Measurements from ENCODE around the gene CTBP2. TPM values are rescaled to one million over a fixed set of nuclear protein-coding genes. Genes with fewer than 3 reads are reported as not detected.

CTBP2 gene
- total RNA-seq, 1 experiment from 2014 or later, result 212 TPM

DNA sequence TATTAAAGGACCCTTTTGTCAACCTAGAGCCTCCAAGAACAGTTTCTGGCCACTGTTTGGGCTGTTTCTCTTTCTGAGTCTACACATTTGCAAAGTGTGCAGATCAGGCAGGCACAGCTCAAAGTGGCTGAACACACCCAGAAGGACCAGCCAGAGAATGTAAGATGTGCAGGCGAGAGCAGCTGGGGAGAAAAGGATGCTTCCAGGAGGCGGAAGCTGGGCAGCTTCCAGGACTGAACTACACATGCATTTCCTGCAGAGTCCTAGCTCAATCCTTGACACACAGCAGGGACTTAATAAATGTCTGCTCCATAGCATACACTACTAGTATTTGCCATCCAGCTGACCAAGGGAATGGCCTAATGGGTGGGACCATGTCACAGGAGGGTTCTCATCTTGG is 70.9 kb downstream of the CTBP2 start:
- Histone ChIP-seq H3K18ac (ENCODE audit: insufficient read length, low read depth, low read length) (no peak overlapping the region), H2BK5ac (ENCODE audit: insufficient read length, low read length) (no peak overlapping the region), H2BK15ac (ENCODE audit: low read depth, low read length) (no peak overlapping the region), H3K23ac (ENCODE audit: insufficient read length, low read depth, low read length) (no peak overlapping the region), H2AK5ac (ENCODE audit: insufficient read length, low read length) (no peak overlapping the region), H2AFZ (ENCODE audit: low read length) (no peak overlapping the region), H3K4ac (ENCODE audit: low read depth, low read length) (no peak overlapping the region), H3K14ac (ENCODE audit: insufficient read depth, low read length) (no peak overlapping the region; the same call in 1 of the 2 replicates), H3K79me2 (ENCODE audit: insufficient read depth, low read length) (peaks cover 67% of the 10 kb centered on the region; the same call in 1 of the 2 replicates), H4K5ac (ENCODE audit: insufficient read length, low read depth, low read length) (no peak overlapping the region), H3K27me3 (ENCODE audit: insufficient read depth, low read length) (no peaks in the 10 kb centered on the region), H3T11ph (ENCODE audit: low read length) (no peak overlapping the region), H2BK20ac (ENCODE audit: low read depth, low read length, poor library complexity, severe bottlenecking) (no peak overlapping the region), H2BK120ac (ENCODE audit: low read depth, low read length, poor library complexity, severe bottlenecking) (no peak overlapping the region), H3K23me2 (ENCODE audit: insufficient read length, low read depth, low read length, poor library complexity, severe bottlenecking) (no peaks in the 10 kb centered on the region), H3K56ac (ENCODE audit: insufficient read length, low read depth, low read length) (no peak overlapping the region), H3K79me1 (ENCODE audit: insufficient read depth, low read depth, low read length, poor library complexity, severe bottlenecking) (peaks cover 13% of the 10 kb centered on the region), H4K8ac (replicated peaks; ENCODE audit: insufficient read length, low read depth, low read length) (no peak overlapping the region), H3K4me2 (ENCODE audit: insufficient read depth, insufficient read length, low read length) (no peak overlapping the region), H4K91ac (ENCODE audit: insufficient read length, low read depth, low read length) (no peak overlapping the region), H3K4me1 (ENCODE audit: insufficient read depth, low read length) (peaks cover 1% of the 10 kb centered on the region; the same call in 1 of the 2 replicates), H3K9me3 (ENCODE audit: control insufficient read depth, low read depth, low read length) (no peaks in the 10 kb centered on the region), H4K20me1 (ENCODE audit: control insufficient read depth, insufficient read depth, insufficient read length) (peaks cover 4% of the 10 kb centered on the region), H2BK12ac (ENCODE audit: insufficient read length, low read depth, low read length) (no peak overlapping the region), H3K9ac (ENCODE audit: extremely low read depth, insufficient read length, low read length) (no peak overlapping the region), H3K27ac (ENCODE audit: insufficient read length, low read depth, low read length) (no peak overlapping the region)
- peak overlapping the region in 1 of 3 experiments; percentile 56; a peak in 1 of 7 replicates for H3K27ac Mint-ChIP-seq
- peaks cover 65 to 66% of the 10 kb centered on the region in 2 experiments for H3K4me1 Mint-ChIP-seq
- H3K36me3 Mint-ChIP-seq (ENCODE audit: insufficient read depth in 1 of 3, low read depth in 3 of 3), result peaks cover 39 to 77% (median 57%) of the 10 kb centered on the region in 3 experiments; a peak in 6 of 7 replicates
- TF ChIP-seq, protein P1, sequence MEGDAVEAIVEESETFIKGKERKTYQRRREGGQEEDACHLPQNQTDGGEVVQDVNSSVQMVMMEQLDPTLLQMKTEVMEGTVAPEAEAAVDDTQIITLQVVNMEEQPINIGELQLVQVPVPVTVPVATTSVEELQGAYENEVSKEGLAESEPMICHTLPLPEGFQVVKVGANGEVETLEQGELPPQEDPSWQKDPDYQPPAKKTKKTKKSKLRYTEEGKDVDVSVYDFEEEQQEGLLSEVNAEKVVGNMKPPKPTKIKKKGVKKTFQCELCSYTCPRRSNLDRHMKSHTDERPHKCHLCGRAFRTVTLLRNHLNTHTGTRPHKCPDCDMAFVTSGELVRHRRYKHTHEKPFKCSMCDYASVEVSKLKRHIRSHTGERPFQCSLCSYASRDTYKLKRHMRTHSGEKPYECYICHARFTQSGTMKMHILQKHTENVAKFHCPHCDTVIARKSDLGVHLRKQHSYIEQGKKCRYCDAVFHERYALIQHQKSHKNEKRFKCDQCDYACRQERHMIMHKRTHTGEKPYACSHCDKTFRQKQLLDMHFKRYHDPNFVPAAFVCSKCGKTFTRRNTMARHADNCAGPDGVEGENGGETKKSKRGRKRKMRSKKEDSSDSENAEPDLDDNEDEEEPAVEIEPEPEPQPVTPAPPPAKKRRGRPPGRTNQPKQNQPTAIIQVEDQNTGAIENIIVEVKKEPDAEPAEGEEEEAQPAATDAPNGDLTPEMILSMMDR (conservative IDR thresholded peaks at IDR 0.05), result no peak
- no CpG with 5 or more reads among the region's 2 CpGs for WGBS (ENCODE audit: extremely low coverage, insufficient read length, low lambda C conversion rate)
- DNase-seq, result no peak
- H3K4me3 Mint-ChIP-seq, result no peak overlapping the region
- no peaks in the 10 kb centered on the region for H3K9me3 Mint-ChIP-seq
- no peaks in the 10 kb centered on the region for H3K27me3 Mint-ChIP-seq (ENCODE audit: low read depth)
